Measurements from ENCODE around the gene LRCOL1. TPM values are rescaled to one million over a fixed set of nuclear protein-coding genes. Genes with fewer than 3 reads are reported as not detected.

LRCOL1 gene
- total and polyA plus RNA-seq, 10 of the 15 experiments (the other 5 are each of a cell fraction or from before 2014, with no cell fraction given): not detected

DNA sequence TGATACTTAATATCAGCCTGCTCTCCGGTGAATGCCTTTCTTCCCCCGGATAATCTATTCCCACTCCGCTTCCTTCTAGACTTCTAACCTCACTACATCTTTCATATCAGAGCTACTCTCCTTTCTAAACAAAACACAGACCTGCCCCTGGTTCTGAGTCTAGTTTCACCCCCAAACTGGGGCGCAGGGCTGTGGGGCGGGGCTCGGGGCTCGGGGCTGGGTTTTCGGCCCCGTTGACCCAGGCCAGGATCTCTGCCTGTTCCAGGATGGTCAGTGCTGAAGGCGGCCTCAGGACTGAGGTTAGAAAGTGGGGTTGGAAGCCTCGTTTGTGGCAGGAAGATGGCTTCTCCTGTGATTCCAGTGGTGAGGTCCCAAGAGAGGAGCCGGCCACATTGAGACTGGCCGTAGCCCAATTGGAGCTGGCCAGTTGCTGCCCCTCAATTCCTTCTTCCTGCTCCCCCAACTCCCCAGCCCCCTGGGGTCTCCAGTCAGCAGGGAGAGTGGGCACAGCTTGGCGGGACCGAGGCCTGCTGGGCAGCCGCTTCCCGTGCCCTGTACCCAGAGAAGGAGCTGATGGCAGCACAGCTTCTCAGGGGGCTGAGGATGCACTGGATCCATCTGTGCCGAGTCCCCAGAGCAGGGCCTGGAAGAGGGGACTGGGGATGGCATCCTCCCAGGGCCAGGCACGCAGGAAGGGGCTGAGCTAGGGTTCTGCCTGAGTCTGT lies 52.9 kb downstream of the LRCOL1 start:
- WGBS (ENCODE audit: insufficient coverage, insufficient replicate concordance, low lambda C conversion rate, missing lambda C conversion rate): 75% methylated on average over 19 of the region's 19 CpGs
- intact Hi-C loops (cut with micrococcal nuclease; ENCODE audit: unreplicated experiment) (no loop called here), in situ Hi-C loops (cut with MboI) (loop anchor here (5.0 kb wide), 1 partner anchor 140 kb away; no protein-coding TSS in a partner anchor)
- DNase-seq (ENCODE audit: low read depth, low spot score) (no peak), ATAC-seq (no peak), FAIRE-seq (no peak)
- Histone ChIP-seq H3K4me3 (no peak overlapping the region), H3K9ac (ENCODE audit: control insufficient read depth, insufficient read depth, low read length) (no peak overlapping the region), H3K27ac (ENCODE audit: control insufficient read depth, insufficient read depth) (no peak overlapping the region), H3K79me2 (ENCODE audit: control insufficient read depth, insufficient read depth, low read length) (no peaks in the 10 kb centered on the region), H3K4me1 (ENCODE audit: control insufficient read depth, insufficient read depth, low read length) (peaks cover 6% of the 10 kb centered on the region; the same call in 1 of the 2 replicates), H4K20me1 (ENCODE audit: control insufficient read depth, insufficient read depth) (no peaks in the 10 kb centered on the region), H3K27me3 (replicated peaks in 1 of 2; ENCODE audit: control insufficient read depth in 2 of 2, insufficient read depth in 2 of 2, low read length in 1 of 2) (no peaks in the 10 kb centered on the region; a peak in 1 of 4 replicates), H2AFZ (ENCODE audit: control insufficient read depth, low read depth, low read length) (no peak overlapping the region), H3K4me2 (ENCODE audit: control insufficient read depth, insufficient read depth) (no peak overlapping the region), H3K36me3 (ENCODE audit: control insufficient read depth in 2 of 2, insufficient read depth in 2 of 2, low read length in 1 of 2) (no peaks in the 10 kb centered on the region), H3K9me3 (replicated peaks; ENCODE audit: control insufficient read depth, insufficient read depth, low read length) (no peaks in the 10 kb centered on the region)
- no TSS peak for BruUV-seq (replicated peaks)
- CTCF ChIA-PET: interaction anchor here (1.6 kb wide), 1 partner anchor 142 kb away, joined by 5 read pairs; no protein-coding TSS in a partner anchor
- RAD21 ChIA-PET (ENCODE audit: unreplicated experiment): no interaction called here
- SMC1A ChIA-PET (ENCODE audit: uncharacterized antibody, unreplicated experiment): no interaction called here
- POLR2A ChIA-PET: no interaction called here
- no peak for TF ChIP-seq DPF2 (IDR thresholded peaks at IDR 0.05)
- TF ChIP-seq E2F4 (IDR thresholded peaks at IDR 0.05; ENCODE audit: low read depth, low read length): no peak
- TF ChIP-seq, protein P1, sequence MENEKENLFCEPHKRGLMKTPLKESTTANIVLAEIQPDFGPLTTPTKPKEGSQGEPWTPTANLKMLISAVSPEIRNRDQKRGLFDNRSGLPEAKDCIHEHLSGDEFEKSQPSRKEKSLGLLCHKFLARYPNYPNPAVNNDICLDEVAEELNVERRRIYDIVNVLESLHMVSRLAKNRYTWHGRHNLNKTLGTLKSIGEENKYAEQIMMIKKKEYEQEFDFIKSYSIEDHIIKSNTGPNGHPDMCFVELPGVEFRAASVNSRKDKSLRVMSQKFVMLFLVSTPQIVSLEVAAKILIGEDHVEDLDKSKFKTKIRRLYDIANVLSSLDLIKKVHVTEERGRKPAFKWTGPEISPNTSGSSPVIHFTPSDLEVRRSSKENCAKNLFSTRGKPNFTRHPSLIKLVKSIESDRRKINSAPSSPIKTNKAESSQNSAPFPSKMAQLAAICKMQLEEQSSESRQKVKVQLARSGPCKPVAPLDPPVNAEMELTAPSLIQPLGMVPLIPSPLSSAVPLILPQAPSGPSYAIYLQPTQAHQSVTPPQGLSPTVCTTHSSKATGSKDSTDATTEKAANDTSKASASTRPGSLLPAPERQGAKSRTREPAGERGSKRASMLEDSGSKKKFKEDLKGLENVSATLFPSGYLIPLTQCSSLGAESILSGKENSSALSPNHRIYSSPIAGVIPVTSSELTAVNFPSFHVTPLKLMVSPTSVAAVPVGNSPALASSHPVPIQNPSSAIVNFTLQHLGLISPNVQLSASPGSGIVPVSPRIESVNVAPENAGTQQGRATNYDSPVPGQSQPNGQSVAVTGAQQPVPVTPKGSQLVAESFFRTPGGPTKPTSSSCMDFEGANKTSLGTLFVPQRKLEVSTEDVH (IDR thresholded peaks at IDR 0.05; ENCODE audit: low read depth, partially characterized antibody): no peak
- TF ChIP-seq EGR1 (IDR thresholded peaks at IDR 0.05; ENCODE audit: borderline replicate concordance in 1 of 2, low read depth in 2 of 2, low read length in 2 of 2): no peak
- TF ChIP-seq ATF7 (IDR thresholded peaks at IDR 0.05; ENCODE audit: low read depth): no peak
- no peak for TF ChIP-seq PAX5 (IDR thresholded peaks at IDR 0.05; ENCODE audit: borderline replicate concordance, low read depth, low read length)
- no peak for TF ChIP-seq ZZZ3 (IDR thresholded peaks at IDR 0.05; ENCODE audit: control insufficient read depth, insufficient read length, low read depth)
- TF ChIP-seq FOXK2 (IDR thresholded peaks at IDR 0.05): no peak
- TF ChIP-seq TAF1 (IDR thresholded peaks at IDR 0.05; ENCODE audit: borderline replicate concordance, low read depth, low read length): no peak
